Heart left ventricle (tissue), 16 donors: ENCODE data around the gene TNFRSF1B. TPM values are rescaled to one million over a fixed set of nuclear protein-coding genes. Genes with fewer than 3 reads are reported as not detected.

Experiments used
- ATAC-seq, 4 donors: fragments of 200-7000 bp; cut with Tn5 transposase; one replicate each; pipeline ENCODE4 v1.9.1; 2020 to 2022; ENCODE audit warnings: moderate library complexity in 4 of 4, mild to moderate bottlenecking in 3 of 4, moderate number of reproducible peaks in 1 of 4
- DNase-seq, 5 donors: peaks; one replicate each; pipeline ENCODE4 v3.0.0-alpha.2; 2020
- H3K27ac ChIP-seq, 12 donors: fragments of 200-600 bp; sonication (generic) in 4 of 12; one replicate each; pipeline versions ENCODE4 v1.5.0 to v1.8.0; 2016 to 2022; ENCODE audit warnings: mild to moderate bottlenecking in 2 of 12
- H3K27me3 ChIP-seq, 9 donors: fragments of 200-600 bp; sonication (generic) in 2 of 9; one replicate each; pipeline versions ENCODE4 v1.5.1 to v1.8.0; 2016 to 2022; ENCODE audit warnings: mild to moderate bottlenecking in 3 of 9
- H3K36me3 ChIP-seq, 9 donors: fragments of 200-600 bp; sonication (generic) in 2 of 9; one replicate each; pipeline versions ENCODE4 v1.5.0 to v1.8.0; 2018 to 2022; ENCODE audit warnings: mild to moderate bottlenecking in 2 of 9
- H3K4me1 ChIP-seq, 12 donors: fragments of 200-600 bp; sonication (generic) in 4 of 12; one replicate each; pipeline versions ENCODE4 v1.5.0 to v1.8.0; 2016 to 2022; ENCODE audit warnings: mild to moderate bottlenecking in 3 of 12
- H3K4me3 ChIP-seq, 12 donors: fragments of 200-600 bp; sonication (generic) in 4 of 12; one replicate each; pipeline versions ENCODE4 v1.5.0 to v1.8.0; 2017 to 2022; ENCODE audit warnings: mild to moderate bottlenecking in 9 of 12, moderate library complexity in 4 of 12
- H3K9me3 ChIP-seq, 12 donors: fragments of 200-600 bp; sonication (generic) in 4 of 12; one replicate each; pipeline versions ENCODE4 v1.5.0 to v1.8.0; 2016 to 2022; ENCODE audit warnings: mild to moderate bottlenecking in 1 of 12
- CTCF ChIP-seq, 12 donors: fragments of 200-600 bp; sonication (generic) in 4 of 12; IDR thresholded peaks; one replicate each; pipeline versions ENCODE4 v1.5.0 to v1.8.0; 2018 to 2022; ENCODE audit warnings: antibody characterized with exemption in 12 of 12, mild to moderate bottlenecking in 5 of 12
- POLR2A ChIP-seq, 2 donors: fragments of 450-650 bp; IDR thresholded peaks; one replicate each; pipeline ENCODE4 v1.6.1; 2017; ENCODE audit warnings: antibody characterized with exemption in 2 of 2, mild to moderate bottlenecking in 2 of 2, moderate library complexity in 2 of 2
- WGBS, 4 donors: extraction: QIAGEN DNeasy Blood & Tissue Kit in 2 of 4; methylation state at CpG; one replicate each; pipeline versions ENCODE4 v1.1.5 to v1.1.7; 2013 to 2018; 5-methylcytosine and 5-hydroxymethylcytosine counted together
- intact Hi-C, 10 donors: fragments of 100-400 bp; cut with DNase I; formaldehyde crosslinking; loops; one replicate each; pipeline versions ENCODE4 v1.11.1 to v1.14.2; 2022
- polyA plus RNA-seq, 2 donors: library from polyadenylated mRNA; stranded (reverse); fragments of 200-250 nt; gene quantifications; one replicate each; pipeline ENCODE4 v1.2.3, GENCODE V29; 2013
- total RNA-seq, 9 donors: library from RNA; depleted of rRNA in 2 of 9; stranded (reverse); fragments of >200 nt in 2 of 9; fragmentation: NEBNext Ultra II Directional in 3 of 9; extraction: Animal tissue kit (Norgen Biotek cat#: 25700) in 3 of 9; gene quantifications; one replicate each; pipeline versions ENCODE4 v1.1.0 to v1.2.4, GENCODE V29; 2016 to 2023
- donor health status: ischemic (EF 13 %, LVEDD 7.1; RV severe dilation, severe dysfunction).
- donor health status: healthy with polysubstance abuse.
- donor health status: DM: no; HTN: yes; CAD: no.
- donor health status: DM: no; HTN: no; CAD: no.
- donor health status: ischemic (EF 25% LVEDD 6.9; RV normal size, moderate dysfunction).
- donor health status: ischemic (EF 25% LVEDD 5.7; RV mildly dilated, moderate dysfunction).
- donor health status: healthy.
- donor health status: DM: yes; HTN: yes; CAD: no.
- donor health status: ischemic (EF 35%, LVEDD 5.7; RV mildly dilated, moderate dysfunction).
- donor health status: nonischemic (EF 11% LVEDD 7.7; RV severe dilation, severe dysfunction).
- donor health status: DM: yes; HTN: yes; CAD: no.
- donor health status: PGD.
- donor health status: ischemic (EF 29% LVEDD 5.4; RV normal size, mild dysfunction).
- donor health status: nonischemic (EF 23%, LVEDD 6.1; RV moderate dilation, normal function).

The TNFRSF1B gene
- total and polyA plus RNA-seq, 11 donors, result 8.6 to 71.0 (median 14.9) TPM

DNA sequence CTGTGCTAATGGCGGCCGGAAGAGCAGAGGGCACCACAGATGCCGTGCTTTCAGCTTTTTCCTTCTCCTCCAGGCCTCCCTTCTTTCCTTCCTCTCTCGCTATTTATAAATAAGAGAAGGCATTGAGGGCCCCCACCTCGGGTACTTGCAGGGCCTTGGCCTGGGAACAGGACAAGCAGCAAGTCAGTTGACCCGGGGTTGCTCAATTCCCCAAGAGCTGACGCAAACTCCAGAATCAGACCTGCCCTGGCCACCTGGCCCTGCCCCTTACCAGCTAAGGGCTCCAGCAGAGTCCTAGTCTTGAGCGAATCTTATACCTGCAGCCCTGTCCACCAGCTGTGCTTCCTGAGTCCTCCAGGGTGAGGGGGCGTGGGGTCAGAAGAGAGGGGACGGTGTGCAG lies 13.5 kb downstream of the TNFRSF1B start:
- 59 to 76% (median 69%) methylated on average over 5 to 10 of the region's 10 CpGs for WGBS, 4 donors
- peak; percentile 5 to 38 (median 22) for ATAC-seq
- no peak overlapping the region for H3K4me3 ChIP-seq

DNA sequence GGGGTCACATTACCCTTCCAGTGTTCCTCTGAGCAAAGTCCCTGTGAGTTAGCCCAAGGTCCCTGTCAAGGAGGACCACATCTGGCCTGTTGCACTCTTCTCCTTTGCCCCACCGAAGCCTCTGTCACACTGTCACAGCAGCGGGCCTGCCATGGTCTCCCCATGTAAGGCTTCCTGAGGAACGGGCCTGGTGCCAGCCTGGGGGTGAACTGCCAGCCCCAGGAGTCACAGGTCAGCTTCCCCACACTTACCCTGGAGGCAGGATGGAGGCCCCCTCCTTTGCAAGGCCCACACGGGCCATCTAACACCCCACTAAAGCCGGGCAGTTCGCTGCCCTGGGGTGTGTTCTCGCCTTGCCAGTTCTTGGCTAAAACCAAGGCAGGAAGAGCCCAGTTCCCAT lies 14.1 kb downstream of the TNFRSF1B start:
- DNase-seq (no peak), ATAC-seq (no peak)
- H3K4me1 ChIP-seq, result peaks cover 15 to 100% (median 63%) of the 10 kb centered on the region in 12 donors
- no peaks in the 10 kb centered on the region for H3K27me3 ChIP-seq
- intact Hi-C loops, result loop anchor here in 3 of 10 donors (5.0 to 10.0 kb wide), 3 partner anchors 34 to 46 kb away; no protein-coding TSS in a partner anchor
- WGBS, 4 donors, result 78 to 84% (median 81%) methylated on average over 5 to 7 of the region's 7 CpGs
- H3K4me3 ChIP-seq, result no peak overlapping the region
- H3K27ac ChIP-seq, result peak overlapping the region; percentile 16 to 96 (median 62)
- peaks cover 0 to 21% (median 0%) of the 10 kb centered on the region in 9 donors for H3K36me3 ChIP-seq
- H3K9me3 ChIP-seq, result no peaks in the 10 kb centered on the region
- no peak for TF ChIP-seq POLR2A (IDR thresholded peaks at IDR 0.05)
- no peak for TF ChIP-seq CTCF (IDR thresholded peaks at IDR 0.05)

More for the DNA sequence above, 13.5 kb downstream of the TNFRSF1B start:
- Histone ChIP-seq H3K4me1 (peaks cover 13 to 100% (median 62%) of the 10 kb centered on the region in 12 donors), H3K9me3 (no peaks in the 10 kb centered on the region), H3K27ac (peak overlapping the region; percentile 16 to 96 (median 62)), H3K27me3 (no peaks in the 10 kb centered on the region), H3K36me3 (peaks cover 0 to 21% (median 0%) of the 10 kb centered on the region in 9 donors)
- no peak for TF ChIP-seq CTCF (IDR thresholded peaks at IDR 0.05)
- peak in 4 of 5 donors; percentile 65 to 82 (median 78) for DNase-seq
- intact Hi-C loops, result loop anchor here in 3 of 10 donors (5.0 to 10.0 kb wide), 3 partner anchors 33 to 46 kb away; no protein-coding TSS in a partner anchor

DNA sequence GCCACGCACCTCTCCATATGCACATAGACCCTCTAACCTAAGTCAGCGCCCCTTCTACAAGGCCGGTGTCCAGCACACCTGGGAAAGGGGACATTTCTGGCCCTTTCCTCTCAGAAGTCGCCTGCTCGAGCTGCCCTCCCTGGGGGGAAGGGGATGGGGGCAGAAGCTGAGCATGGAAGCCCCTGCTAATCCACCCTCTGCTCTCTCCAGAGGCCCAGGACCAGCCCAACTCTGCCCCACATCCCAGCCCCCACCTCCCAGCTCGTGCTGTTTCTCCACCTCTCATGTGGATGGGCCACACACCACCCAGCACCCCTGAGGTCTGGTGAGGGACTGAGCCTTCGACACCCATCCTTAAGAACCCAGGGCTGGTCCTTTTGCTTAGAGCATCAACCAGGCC lies 14.8 kb downstream of the TNFRSF1B start:
- no peak overlapping the region for H3K4me3 ChIP-seq
- ATAC-seq (no peak), DNase-seq (no peak)
- TF ChIP-seq CTCF (IDR thresholded peaks at IDR 0.05), result no peak
- no peak for TF ChIP-seq POLR2A (IDR thresholded peaks at IDR 0.05)
- peaks cover 0 to 27% (median 0%) of the 10 kb centered on the region in 9 donors for H3K36me3 ChIP-seq
- no peaks in the 10 kb centered on the region for H3K27me3 ChIP-seq
- no peaks in the 10 kb centered on the region for H3K9me3 ChIP-seq
- intact Hi-C loops, result loop anchor here in 3 of 10 donors (5.0 to 10.0 kb wide), 3 partner anchors 34 to 47 kb away; no protein-coding TSS in a partner anchor
- H3K4me1 ChIP-seq, result peaks cover 18 to 100% (median 65%) of the 10 kb centered on the region in 12 donors
- peak overlapping the region in 9 of 12 donors; percentile 16 to 96 (median 63) for H3K27ac ChIP-seq
- 92 to 94% (median 93%) methylated on average over 6 to 7 of the region's 7 CpGs for WGBS, 4 donors

- WGBS, 4 donors, result 67 to 71% (median 68%) methylated on average over 4 of the region's 4 CpGs
- Histone ChIP-seq H3K27me3 (no peaks in the 10 kb centered on the region), H3K4me3 (no peak overlapping the region), H3K27ac (peak overlapping the region in 10 of 12 donors; percentile 12 to 96 (median 72)), H3K36me3 (peaks cover 0 to 29% (median 0%) of the 10 kb centered on the region in 9 donors), H3K4me1 (peaks cover 17 to 100% (median 61%) of the 10 kb centered on the region in 12 donors), H3K9me3 (no peaks in the 10 kb centered on the region)
- ATAC-seq, result no peak
- intact Hi-C loops, result loop anchor here in 3 of 10 donors (5.0 to 10.0 kb wide), 3 partner anchors 35 to 48 kb away; no protein-coding TSS in a partner anchor
- no peak for DNase-seq
- TF ChIP-seq CTCF (IDR thresholded peaks at IDR 0.05), result no peak
- no peak for TF ChIP-seq POLR2A (IDR thresholded peaks at IDR 0.05)
These were observed 15.7 kb downstream of the TNFRSF1B start for GRCh38 chr1:12182410-12182984.
